Vagina (tissue), 2 donors: ENCODE data around the gene CMIP. TPM values are rescaled to one million over a fixed set of nuclear protein-coding genes. Genes with fewer than 3 reads are reported as not detected.
"Not testable (repeated sequence)": the region's sequence is repeated elsewhere in the genome, so short reads cannot be mapped to it uniquely, and the experiment has no call there.

Experiments used
- DNase-seq, 2 donors: peaks; one replicate each; pipeline ENCODE4 v3.0.0-alpha.2; 2017; ENCODE audit errors: extremely low spot score in 2 of 2
- H3K27ac ChIP-seq: fragments of 200-600 bp; sonication (generic); one replicate; pipeline ENCODE4 v1.5.1; 2019
- H3K27me3 ChIP-seq: fragments of 200-600 bp; sonication (generic); one replicate; pipeline ENCODE4 v1.5.1; 2019
- H3K36me3 ChIP-seq, 2 donors: fragments of 200-600 bp; sonication (generic); one replicate each; pipeline ENCODE4 v1.5.1; 2017 to 2019
- H3K4me1 ChIP-seq: fragments of 200-600 bp; sonication (generic); one replicate; pipeline ENCODE4 v1.5.1; 2019
- H3K4me3 ChIP-seq, 2 donors: fragments of 200-600 bp; sonication (generic); 1 replicate in 1 of 2; 2 replicates in 1 of 2; pipeline ENCODE4 v1.5.1; 2016 to 2019
- H3K9me3 ChIP-seq: fragments of 200-600 bp; sonication (generic); one replicate; pipeline ENCODE4 v1.5.1; 2019
- POLR2A ChIP-seq, 2 donors: fragments of 450-650 bp; IDR thresholded peaks; one replicate each; pipeline ENCODE4 v1.6.1; 2017; ENCODE audit warnings: antibody characterized with exemption in 2 of 2, mild to moderate bottlenecking in 2 of 2, moderate library complexity in 2 of 2
- POLR2AphosphoS5 ChIP-seq, 2 donors: sonication (generic); formaldehyde crosslinking; IDR thresholded peaks; one replicate each; pipeline ENCODE4 v1.9.0; 2017; ENCODE audit warnings: antibody characterized with exemption in 2 of 2, mild to moderate bottlenecking in 2 of 2, low read depth in 1 of 2; ENCODE audit not compliant: insufficient read depth in 1 of 2
- intact Hi-C: fragments of 100-400 bp; cut with DNase I; formaldehyde crosslinking; loops from one replicate; pipeline ENCODE4 v1.15.1; 2023
- total RNA-seq: library from RNA; depleted of rRNA; stranded (reverse); fragments of >200 nt; gene quantifications from one replicate; pipeline ENCODE4 v1.2.3, GENCODE V29; 2016
- TF ChIP-seq, protein P1 (sequence below), 3 experiments: fragments of 450-650 bp in 2 of 3; fragments of 200-600 bp in 1 of 3; sonication (generic) in 1 of 3; IDR thresholded peaks; one replicate each; pipeline ENCODE4 v1.5.1; 2017 to 2019; ENCODE audit warnings: antibody characterized with exemption in 3 of 3, mild to moderate bottlenecking in 2 of 3, moderate library complexity in 2 of 3

CMIP gene
- total RNA-seq, 1 donor from 2014 or later = 66.3 TPM

DNA sequence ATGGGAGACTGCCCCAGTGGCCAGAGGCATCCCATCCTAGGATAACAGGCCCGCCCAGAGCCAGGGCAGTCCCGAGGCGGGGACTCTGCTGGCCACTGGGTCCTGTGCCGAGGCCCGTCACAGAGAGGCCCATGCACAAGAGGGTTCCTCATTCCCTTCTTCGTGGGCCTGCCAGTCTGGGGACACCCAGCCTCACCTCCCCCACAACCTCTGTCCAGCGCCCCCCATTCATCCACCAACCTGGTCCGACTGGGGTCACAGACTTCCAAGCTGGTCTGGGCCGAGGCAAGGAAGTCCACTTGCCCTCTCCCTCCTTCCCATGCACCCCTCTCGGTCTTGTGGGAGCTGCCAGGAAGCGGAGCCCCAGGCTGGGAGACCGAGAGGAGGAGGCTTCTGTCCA is 240.3 kb downstream of the CMIP start:
- H3K4me3 ChIP-seq = no peak overlapping the region
- DNase-seq = no peak
- no peak overlapping the region for H3K27ac ChIP-seq
- H3K36me3 ChIP-seq = peaks cover 0 to 5% of the 10 kb centered on the region in 2 donors
- TF ChIP-seq, protein P1, sequence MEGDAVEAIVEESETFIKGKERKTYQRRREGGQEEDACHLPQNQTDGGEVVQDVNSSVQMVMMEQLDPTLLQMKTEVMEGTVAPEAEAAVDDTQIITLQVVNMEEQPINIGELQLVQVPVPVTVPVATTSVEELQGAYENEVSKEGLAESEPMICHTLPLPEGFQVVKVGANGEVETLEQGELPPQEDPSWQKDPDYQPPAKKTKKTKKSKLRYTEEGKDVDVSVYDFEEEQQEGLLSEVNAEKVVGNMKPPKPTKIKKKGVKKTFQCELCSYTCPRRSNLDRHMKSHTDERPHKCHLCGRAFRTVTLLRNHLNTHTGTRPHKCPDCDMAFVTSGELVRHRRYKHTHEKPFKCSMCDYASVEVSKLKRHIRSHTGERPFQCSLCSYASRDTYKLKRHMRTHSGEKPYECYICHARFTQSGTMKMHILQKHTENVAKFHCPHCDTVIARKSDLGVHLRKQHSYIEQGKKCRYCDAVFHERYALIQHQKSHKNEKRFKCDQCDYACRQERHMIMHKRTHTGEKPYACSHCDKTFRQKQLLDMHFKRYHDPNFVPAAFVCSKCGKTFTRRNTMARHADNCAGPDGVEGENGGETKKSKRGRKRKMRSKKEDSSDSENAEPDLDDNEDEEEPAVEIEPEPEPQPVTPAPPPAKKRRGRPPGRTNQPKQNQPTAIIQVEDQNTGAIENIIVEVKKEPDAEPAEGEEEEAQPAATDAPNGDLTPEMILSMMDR (IDR thresholded peaks at IDR 0.05) = no peak
- TF ChIP-seq POLR2AphosphoS5 (IDR thresholded peaks at IDR 0.05; ENCODE audit: insufficient read depth in 1 of 2, low read depth in 1 of 2) (no peak), POLR2A (IDR thresholded peaks at IDR 0.05) (no peak)
- intact Hi-C loops = no loop called here
- H3K4me1 ChIP-seq = peaks cover 43% of the 10 kb centered on the region
- no peaks in the 10 kb centered on the region for H3K27me3 ChIP-seq
- no peaks in the 10 kb centered on the region for H3K9me3 ChIP-seq

DNA sequence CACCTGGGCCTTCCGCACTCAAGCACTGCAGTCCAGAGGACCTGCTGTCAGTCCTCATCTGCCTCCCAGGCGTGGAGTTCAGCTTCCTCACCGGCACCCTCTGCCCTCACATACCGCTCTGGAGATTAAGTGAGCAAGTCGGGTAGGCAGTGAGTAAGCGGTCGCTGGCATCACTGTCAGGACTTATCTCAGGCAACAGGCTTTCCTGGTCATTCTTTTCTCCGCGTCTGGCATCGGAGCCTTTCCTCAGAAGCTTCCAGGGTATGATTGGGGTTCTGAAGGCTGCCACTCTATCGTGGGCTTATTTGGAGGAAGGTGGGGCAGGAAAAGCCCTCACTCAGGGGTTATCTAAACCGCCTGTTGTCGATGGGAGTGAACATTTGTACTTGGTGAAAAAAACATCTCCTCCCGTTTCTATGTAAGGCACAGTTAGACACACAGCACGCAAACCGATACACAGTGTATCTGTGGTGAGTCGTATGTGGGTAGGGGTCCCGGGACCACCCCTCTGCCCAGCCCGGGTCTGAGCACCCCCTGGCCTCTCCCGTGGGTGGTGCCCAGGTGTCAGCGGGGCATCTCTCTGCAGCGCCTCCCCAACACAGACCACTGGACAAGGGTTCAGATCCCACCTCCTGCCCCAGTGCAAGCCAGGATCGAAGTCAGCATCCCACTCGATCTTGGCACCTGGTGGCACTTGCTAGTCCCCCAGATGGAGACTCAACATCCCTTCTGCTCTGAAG is 242.0 kb downstream of the CMIP start:
- intact Hi-C loops = no loop called here
- no peaks in the 10 kb centered on the region for H3K36me3 ChIP-seq
- peak in 1 of 2 donors; percentile 50 for TF ChIP-seq POLR2AphosphoS5 (IDR thresholded peaks at IDR 0.05; ENCODE audit: insufficient read depth in 1 of 2, low read depth in 1 of 2)
- no peak for TF ChIP-seq POLR2A (IDR thresholded peaks at IDR 0.05)
- peak overlapping the region; percentile 1 for H3K27ac ChIP-seq
- H3K27me3 ChIP-seq = no peaks in the 10 kb centered on the region
- no peaks in the 10 kb centered on the region for H3K9me3 ChIP-seq
- H3K4me3 ChIP-seq = no peak overlapping the region
- H3K4me1 ChIP-seq = peaks cover 31% of the 10 kb centered on the region
- no peak for DNase-seq

DNA sequence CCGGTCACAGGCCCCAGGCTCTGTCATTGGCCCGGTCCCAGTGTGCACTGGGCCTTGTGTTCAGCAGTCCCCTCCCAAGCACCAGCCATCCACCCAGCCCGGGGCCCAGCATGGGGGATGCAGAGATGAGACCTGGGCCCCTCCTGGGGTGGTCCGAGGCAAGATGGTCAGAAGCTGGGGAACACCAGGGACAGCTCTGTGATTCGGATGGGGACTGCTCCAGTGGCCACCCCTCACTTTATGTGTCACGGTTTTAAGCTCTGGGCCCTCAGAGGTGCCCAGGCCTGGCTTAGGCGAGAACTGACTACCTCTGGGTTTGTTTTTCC is 242.5 kb downstream of the CMIP start:
- Histone ChIP-seq H3K9me3 (no peaks in the 10 kb centered on the region), H3K27me3 (no peaks in the 10 kb centered on the region), H3K4me1 (peaks cover 31% of the 10 kb centered on the region), H3K36me3 (peaks cover 0 to 4% of the 10 kb centered on the region in 2 donors), H3K4me3 (no peak overlapping the region), H3K27ac (peak overlapping the region; percentile 1)
- intact Hi-C loops = no loop called here
- no peak for DNase-seq
- TF ChIP-seq POLR2A (IDR thresholded peaks at IDR 0.05) (no peak), POLR2AphosphoS5 (IDR thresholded peaks at IDR 0.05; ENCODE audit: insufficient read depth in 1 of 2, low read depth in 1 of 2) (no peak)
- TF ChIP-seq, protein P1 (IDR thresholded peaks at IDR 0.05) = no peak

DNA sequence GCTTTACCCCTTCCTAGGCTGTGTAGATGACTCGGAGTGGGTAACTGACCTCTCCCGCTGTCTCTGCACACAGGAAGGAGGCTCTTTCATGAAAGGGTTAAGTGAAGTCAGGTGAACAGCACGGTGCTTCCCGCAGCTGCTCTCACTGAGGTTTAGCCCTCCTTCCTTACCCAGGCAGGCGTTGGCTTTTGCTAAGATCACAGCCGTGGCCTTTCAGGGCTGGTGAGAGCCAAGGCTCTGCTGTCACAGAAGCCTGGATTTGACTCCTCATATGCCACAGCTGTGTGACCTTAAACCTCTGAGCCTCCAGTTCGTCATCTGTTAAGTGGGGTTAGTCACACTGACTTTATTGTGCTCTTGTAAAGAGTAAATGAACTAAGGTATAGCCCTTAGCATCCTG is 243.6 kb downstream of the CMIP start:
- Histone ChIP-seq H3K4me1 (peaks cover 40% of the 10 kb centered on the region), H3K9me3 (no peaks in the 10 kb centered on the region), H3K27ac (no peak overlapping the region), H3K4me3 (no peak overlapping the region), H3K36me3 (peaks cover 0 to 13% of the 10 kb centered on the region in 2 donors), H3K27me3 (no peaks in the 10 kb centered on the region)
- TF ChIP-seq POLR2A (IDR thresholded peaks at IDR 0.05) = no peak
- DNase-seq = no peak
- intact Hi-C loops = no loop called here

DNA sequence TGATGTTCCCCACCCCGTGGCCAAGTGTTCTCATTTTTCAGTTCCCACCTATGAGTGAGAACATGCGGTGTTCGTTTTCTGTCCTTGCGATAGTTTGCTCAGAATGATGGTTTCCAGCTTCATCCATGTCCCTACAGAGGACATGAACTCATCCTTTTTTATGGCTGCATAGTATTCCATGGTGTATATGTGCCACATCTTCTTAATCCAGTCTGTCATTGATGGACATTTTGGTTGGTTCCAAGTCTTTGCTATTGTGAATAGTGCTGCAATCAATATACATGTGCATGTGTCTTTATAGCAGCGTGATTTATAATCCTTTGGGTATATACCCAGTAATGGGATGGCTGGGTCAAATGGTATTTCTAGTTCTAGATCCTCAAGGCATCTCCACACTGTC is 244.2 kb downstream of the CMIP start:
- intact Hi-C loops = not testable (repeated sequence)

DNA sequence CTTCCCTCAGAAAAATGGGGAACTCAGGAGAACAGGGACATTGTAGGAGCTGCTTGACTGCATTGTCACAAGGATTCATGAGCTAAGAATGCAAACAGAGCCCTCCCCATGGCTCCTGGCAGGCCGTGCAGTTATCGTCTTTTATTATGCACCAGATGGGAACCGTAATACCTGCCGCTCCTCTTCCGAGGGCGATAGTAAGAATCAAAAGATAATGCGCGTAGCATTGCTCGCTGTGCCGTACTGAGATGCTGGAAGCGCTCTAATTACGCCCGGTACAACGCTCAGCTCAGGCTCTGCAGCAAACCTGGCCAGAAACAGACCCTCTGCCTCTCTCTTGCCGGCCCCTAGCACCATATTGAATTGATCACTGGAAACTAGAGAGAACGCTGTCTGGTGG is 247.4 kb downstream of the CMIP start:
- Histone ChIP-seq H3K4me3 (no peak overlapping the region), H3K36me3 (peaks cover 0 to 34% of the 10 kb centered on the region in 2 donors), H3K4me1 (peaks cover 56% of the 10 kb centered on the region), H3K9me3 (no peaks in the 10 kb centered on the region), H3K27me3 (no peaks in the 10 kb centered on the region), H3K27ac (peak overlapping the region; percentile 74)
- no peak for DNase-seq
- TF ChIP-seq POLR2AphosphoS5 (IDR thresholded peaks at IDR 0.05; ENCODE audit: insufficient read depth in 1 of 2, low read depth in 1 of 2) (no peak), POLR2A (IDR thresholded peaks at IDR 0.05) (no peak)
- TF ChIP-seq, protein P1 (IDR thresholded peaks at IDR 0.05) = no peak
- intact Hi-C loops = no loop called here

More for the DNA sequence above, 244.2 kb downstream of the CMIP start:
- Histone ChIP-seq H3K4me1 (peaks cover 47% of the 10 kb centered on the region), H3K36me3 (peaks cover 0 to 20% of the 10 kb centered on the region in 2 donors)
- not testable (repeated sequence) for H3K4me3 ChIP-seq, H3K27me3 ChIP-seq, H3K9me3 ChIP-seq, DNase-seq, H3K27ac ChIP-seq
